Right lobe of liver (tissue), 6 donors: ENCODE data around the gene PRF1. TPM values are rescaled to one million over a fixed set of nuclear protein-coding genes. Genes with fewer than 3 reads are reported as not detected.
A peak's percentile ranks its signal among the peaks of the same experiment; 100 is the strongest.
"Not testable (repeated sequence)": the region's sequence is repeated elsewhere in the genome, so short reads cannot be mapped to it uniquely, and the experiment has no call there.

Experiments used
- ATAC-seq, 4 donors: fragments of 200-7000 bp; cut with Tn5 transposase; one replicate each; pipeline ENCODE4 v1.9.1; 2020; ENCODE audit warnings: mild to moderate bottlenecking in 4 of 4, moderate library complexity in 4 of 4
- DNase-seq, 3 donors: peaks; one replicate each; pipeline ENCODE4 v3.0.0-alpha.2; 2020
- H3K27ac ChIP-seq, 3 donors: fragments of 200-600 bp; one replicate each; pipeline ENCODE4 v1.8.0; 2022
- H3K27me3 ChIP-seq, 2 donors: fragments of 200-600 bp; one replicate each; pipeline ENCODE4 v1.8.0; 2022
- H3K36me3 ChIP-seq, 4 donors: fragments of 200-600 bp; sonication (generic) in 1 of 4; one replicate each; pipeline versions ENCODE4 v1.5.1 to v1.8.0; 2017 to 2022; ENCODE audit warnings: control low read depth in 1 of 4
- H3K4me1 ChIP-seq, 4 donors: fragments of 200-600 bp; sonication (generic) in 1 of 4; one replicate each; pipeline versions ENCODE4 v1.5.1 to v1.8.0; 2017 to 2022; ENCODE audit warnings: control low read depth in 1 of 4
- H3K4me3 ChIP-seq, 3 donors: fragments of 200-600 bp; one replicate each; pipeline ENCODE4 v1.8.0; 2022
- H3K9me3 ChIP-seq, 4 donors: fragments of 200-600 bp; sonication (generic) in 1 of 4; one replicate each; pipeline versions ENCODE4 v1.5.1 to v1.8.0; 2017 to 2022; ENCODE audit warnings: control low read depth in 1 of 4
- CTCF ChIP-seq, 4 donors: fragments of 200-600 bp in 3 of 4; fragments of 450-650 bp in 1 of 4; IDR thresholded peaks; one replicate each; pipeline versions ENCODE4 v1.5.1 to v1.8.0; 2016 to 2022; ENCODE audit warnings: antibody characterized with exemption in 4 of 4, mild to moderate bottlenecking in 2 of 4
- POLR2A ChIP-seq: fragments of 450-650 bp; IDR thresholded peaks from one replicate; pipeline ENCODE4 v1.6.1; 2017; ENCODE audit warnings: antibody characterized with exemption, mild to moderate bottlenecking
- WGBS: methylation state at CpG from one replicate; pipeline ENCODE4 v1.1.6; 2018; ENCODE audit warnings: low coverage, low lambda C conversion rate; ENCODE audit not compliant: insufficient coverage; ENCODE audit errors: missing lambda C conversion rate; 5-methylcytosine and 5-hydroxymethylcytosine counted together
- intact Hi-C, 2 donors: fragments of 100-400 bp; cut with DNase I; formaldehyde crosslinking; loops; one replicate each; pipeline versions ENCODE4 v1.11.2 to v1.14.1; 2022
- total RNA-seq, 6 experiments: library from RNA; depleted of rRNA in 2 of 6; stranded (reverse); fragments of >200 nt in 2 of 6; fragmentation: NEBNext Ultra II Directional in 3 of 6; extraction: Animal tissue kit (Norgen Biotek cat#: 25700) in 3 of 6; gene quantifications; one replicate each; pipeline versions ENCODE4 v1.1.0 to v1.2.4, GENCODE V29; 2016 to 2023
- donor health status: DM: no; HTN: yes; CAD: no.
- donor health status: DM: no; HTN: no; CAD: no.
- donor health status: DM: no; HTN: no; CAD: no.
- donor health status: DM: no; HTN: yes; CAD: no.
- donor health status: DM: no; HTN: yes; CAD: no.

The PRF1 gene
- total RNA-seq, 6 experiments from 2014 or later, result 1.7 to 6.5 (median 3.1) TPM

- TF ChIP-seq POLR2A (no peak), CTCF (IDR thresholded peaks at IDR 0.05) (no peak)
- WGBS, result 41% methylated on average over 4 of the region's 4 CpGs
- intact Hi-C loops, result no loop called here
Observed at GRCh38 chr10:70634011-70634410, 31.5 kb upstream of the PRF1 start.

GRCh38 chr10:70631735-70632134, 29.2 kb upstream of the PRF1 start:
- H3K27ac ChIP-seq, H3K36me3 ChIP-seq, ATAC-seq, H3K27me3 ChIP-seq, H3K9me3 ChIP-seq, H3K4me1 ChIP-seq, intact Hi-C loops, DNase-seq, H3K4me3 ChIP-seq: not testable (repeated sequence)
- 48% methylated on average over 2 of the region's 6 CpGs for WGBS

More at GRCh38 chr10:70634011-70634410, 31.5 kb upstream of the PRF1 start:
- no peak overlapping the region for H3K4me3 ChIP-seq
- DNase-seq, result no peak
- H3K36me3 ChIP-seq, result no peaks in the 10 kb centered on the region
- no peaks in the 10 kb centered on the region for H3K4me1 ChIP-seq
- no peak overlapping the region for H3K27ac ChIP-seq
- no peaks in the 10 kb centered on the region for H3K27me3 ChIP-seq
- no peaks in the 10 kb centered on the region for H3K9me3 ChIP-seq
- no peak for ATAC-seq

- H3K27me3 ChIP-seq, result no peaks in the 10 kb centered on the region
- H3K36me3 ChIP-seq, result no peaks in the 10 kb centered on the region
- no peak overlapping the region for H3K4me3 ChIP-seq
- no peak for TF ChIP-seq CTCF (IDR thresholded peaks at IDR 0.05)
- no peak for TF ChIP-seq POLR2A
- no peak overlapping the region for H3K27ac ChIP-seq
- intact Hi-C loops, result no loop called here
- H3K4me1 ChIP-seq, result no peaks in the 10 kb centered on the region
- DNase-seq (no peak), ATAC-seq (no peak)
- 26% methylated on average over 1 of the region's 1 CpG for WGBS
- H3K9me3 ChIP-seq, result no peaks in the 10 kb centered on the region
Observed at GRCh38 chr10:70629338-70629737, 26.8 kb upstream of the PRF1 start.

GRCh38 chr10:70626056-70626455, 23.5 kb upstream of the PRF1 start:
- intact Hi-C loops, result no loop called here
- DNase-seq (no peak), ATAC-seq (no peak)
- TF ChIP-seq CTCF (IDR thresholded peaks at IDR 0.05) (no peak), POLR2A (no peak)
- Histone ChIP-seq H3K9me3 (no peaks in the 10 kb centered on the region), H3K4me1 (no peaks in the 10 kb centered on the region), H3K4me3 (no peak overlapping the region), H3K27ac (no peak overlapping the region), H3K36me3 (no peaks in the 10 kb centered on the region), H3K27me3 (no peaks in the 10 kb centered on the region)

GRCh38 chr10:70622981-70623844, 20.7 kb upstream of the PRF1 start:
- Histone ChIP-seq H3K27ac (no peak overlapping the region), H3K4me1 (no peaks in the 10 kb centered on the region), H3K36me3 (no peaks in the 10 kb centered on the region), H3K27me3 (no peaks in the 10 kb centered on the region), H3K4me3 (no peak overlapping the region), H3K9me3 (no peaks in the 10 kb centered on the region)
- WGBS, result 80% methylated on average over 1 of the region's 3 CpGs
- intact Hi-C loops, result no loop called here
- DNase-seq (no peak), ATAC-seq (peak in 1 of 4 donors; percentile 17)
- no peak for TF ChIP-seq POLR2A
- no peak for TF ChIP-seq CTCF (IDR thresholded peaks at IDR 0.05)
